GM23338 (cell line): Measurements from ENCODE around the gene TMEM128. TPM values are rescaled to one million over a fixed set of nuclear protein-coding genes. Genes with fewer than 3 reads are reported as not detected.

ENCODE experiments used
- ATAC-seq: fragments of 200-7000 bp; cut with Tn5 transposase; 3 replicates; pipeline ENCODE4 v1.9.1; 2020
- DNase-seq: peaks from one replicate; pipeline ENCODE4 v3.0.0-alpha.2; 2015; ENCODE audit warnings: low spot score
- H2AFZ ChIP-seq: fragments of 200-600 bp; sonication (generic); 2 replicates; pipeline ENCODE4 v1.8.0; 2016; ENCODE audit warnings: antibody characterized with exemption, mild to moderate bottlenecking, moderate library complexity
- H3F3A ChIP-seq: fragments of 200-600 bp; sonication (generic); replicated peaks from 2 replicates; pipeline ENCODE4 v1.8.0; 2017; ENCODE audit warnings: antibody characterized with exemption, mixed run types, low read depth
- H3K27ac ChIP-seq: fragments of 200-600 bp; sonication (generic); 2 replicates; pipeline ENCODE4 v1.6.1; 2016; ENCODE audit warnings: low read depth
- H3K27me3 ChIP-seq: fragments of 200-600 bp; sonication (generic); 2 replicates; pipeline ENCODE4 v1.8.0; 2016; ENCODE audit warnings: mild to moderate bottlenecking, mixed run types, moderate library complexity; ENCODE audit not compliant: insufficient read depth
- H3K36me3 ChIP-seq: fragments of 200-600 bp; sonication (generic); 2 replicates; pipeline ENCODE4 v1.8.0; 2016; ENCODE audit warnings: mild to moderate bottlenecking; ENCODE audit not compliant: insufficient read depth
- H3K4me1 ChIP-seq: fragments of 200-600 bp; sonication (generic); 2 replicates; pipeline ENCODE4 v1.8.0; 2016; ENCODE audit warnings: mild to moderate bottlenecking, moderate library complexity; ENCODE audit not compliant: insufficient read depth
- H3K4me2 ChIP-seq: fragments of 200-600 bp; sonication (generic); 2 replicates; pipeline ENCODE4 v1.7.1; 2017; ENCODE audit warnings: mixed run types
- H3K4me3 ChIP-seq: fragments of 200-600 bp; sonication (generic); 2 replicates; pipeline ENCODE4 v1.6.1; 2016; ENCODE audit warnings: mixed run types
- H3K79me2 ChIP-seq: fragments of 200-600 bp; sonication (generic); replicated peaks from 2 replicates; pipeline ENCODE4 v1.8.0; 2017; ENCODE audit warnings: mild to moderate bottlenecking; ENCODE audit not compliant: insufficient read depth
- H3K9me2 ChIP-seq: fragments of 200-600 bp; sonication (generic); 2 replicates; pipeline ENCODE4 v1.8.0; 2017; ENCODE audit not compliant: insufficient read depth
- H4K20me1 ChIP-seq: fragments of 200-600 bp; sonication (generic); replicated peaks from 2 replicates; pipeline ENCODE4 v1.8.0; 2017; ENCODE audit warnings: mild to moderate bottlenecking; ENCODE audit not compliant: insufficient read depth
- H3K27ac Mint-ChIP-seq: 2 replicates; pipeline ENCODE4 v1.8.0; 2020; ENCODE audit warnings: inconsistent platforms, mild to moderate bottlenecking, moderate library complexity, mixed read lengths
- H3K27me3 Mint-ChIP-seq: 3 replicates; pipeline ENCODE4 v1.8.0; 2022; ENCODE audit warnings: low read depth, mild to moderate bottlenecking, moderate library complexity, mixed read lengths, inconsistent platforms; ENCODE audit not compliant: insufficient read depth, poor library complexity
- H3K36me3 Mint-ChIP-seq: 3 replicates; pipeline ENCODE4 v1.8.0; 2021; ENCODE audit warnings: low read depth, mild to moderate bottlenecking, inconsistent platforms, moderate library complexity, mixed read lengths
- H3K4me1 Mint-ChIP-seq: 3 replicates; pipeline ENCODE4 v1.8.0; 2020; ENCODE audit warnings: mild to moderate bottlenecking, inconsistent platforms, mixed read lengths
- H3K4me3 Mint-ChIP-seq: 3 replicates; pipeline ENCODE4 v1.8.0; 2021; ENCODE audit warnings: moderate library complexity, mild to moderate bottlenecking, inconsistent platforms, mixed read lengths
- H3K9me3 Mint-ChIP-seq: 3 replicates; pipeline ENCODE4 v1.8.0; 2020; ENCODE audit warnings: moderate library complexity, mild to moderate bottlenecking, inconsistent platforms, mixed read lengths
- CREB1 ChIP-seq: fragments of 250-450 bp; sonication (Bioruptor Pico); IDR thresholded peaks from 2 replicates; pipeline ENCODE4 v1.5.0; 2020; ENCODE audit warnings: low read depth, mild to moderate bottlenecking, moderate library complexity
- CTCF ChIP-seq, 2 experiments: fragments of 200-600 bp in 1 of 2; sonication (generic) in 1 of 2; conservative IDR thresholded peaks; 2 replicates each; pipeline versions ENCODE4 v1.5.1 to v1.6.1; 2016 to 2017; ENCODE audit warnings: antibody characterized with exemption in 2 of 2, low read depth in 2 of 2, mild to moderate bottlenecking in 2 of 2, moderate library complexity in 1 of 2
- ETS1 ChIP-seq: IDR thresholded peaks from 2 replicates; pipeline ENCODE4 v1.6.1; 2016; ENCODE audit warnings: antibody characterized with exemption
- EZH2 ChIP-seq: fragments of 200-600 bp; sonication (generic); IDR thresholded peaks from one replicate; pipeline ENCODE4 v1.8.0; 2017; ENCODE audit warnings: antibody characterized with exemption, mild to moderate bottlenecking, low read depth; ENCODE audit not compliant: unreplicated experiment
- EZH2phosphoT487 ChIP-seq: fragments of 200-600 bp; sonication (generic); IDR thresholded peaks from one replicate; pipeline ENCODE4 v1.8.1; 2018; ENCODE audit warnings: antibody characterized with exemption; ENCODE audit not compliant: unreplicated experiment
- JUNB ChIP-seq: IDR thresholded peaks from one replicate; pipeline ENCODE4 v1.6.1; 2016; ENCODE audit warnings: antibody characterized with exemption; ENCODE audit not compliant: unreplicated experiment
- NANOG ChIP-seq: IDR thresholded peaks from 2 replicates; pipeline ENCODE4 v1.6.1; 2016; ENCODE audit warnings: antibody characterized with exemption, borderline replicate concordance
- POLR2AphosphoS5 ChIP-seq: IDR thresholded peaks from 2 replicates; pipeline ENCODE4 v1.6.1; 2016; ENCODE audit warnings: antibody characterized with exemption, low read depth
- REST ChIP-seq: IDR thresholded peaks from one replicate; pipeline ENCODE4 v1.6.1; 2018; ENCODE audit warnings: antibody characterized with exemption; ENCODE audit not compliant: unreplicated experiment
- STAT1 ChIP-seq: IDR thresholded peaks from one replicate; pipeline ENCODE4 v1.6.1; 2016; ENCODE audit warnings: antibody characterized with exemption; ENCODE audit not compliant: unreplicated experiment
- ZNF114 ChIP-seq: fragments of 250-450 bp; sonication (Bioruptor Pico); IDR thresholded peaks from 2 replicates; pipeline ENCODE4 v1.5.0; 2020; ENCODE audit warnings: mild to moderate bottlenecking, moderate library complexity
- ZNF331 ChIP-seq: fragments of 250-450 bp; sonication (Bioruptor Pico); IDR thresholded peaks from 2 replicates; pipeline ENCODE4 v1.5.0; 2020; ENCODE audit warnings: low read depth, mild to moderate bottlenecking, moderate library complexity
- ZNF462 ChIP-seq: fragments of 250-450 bp; sonication (Bioruptor Pico); IDR thresholded peaks from 2 replicates; pipeline ENCODE4 v1.5.0; 2020; ENCODE audit warnings: mild to moderate bottlenecking, moderate library complexity
- polyA plus RNA-seq: library from polyadenylated mRNA; unstranded; fragments of >200 nt; fragmentation: Nextera tagmentation; extraction: Ambion mirVana; gene quantifications from 2 replicates; pipeline ENCODE4 v1.2.1, GENCODE V29; 2016
- total RNA-seq: library from RNA; depleted of rRNA; stranded (reverse); fragments of >200 nt; shearing (Covaris generic); gene quantifications from 2 replicates; pipeline ENCODE4 v1.2.3, GENCODE V29; 2014

The TMEM128 gene
- total and polyA plus RNA-seq, 2 experiments from 2014 or later: 22.7 to 25.9 TPM

- TF ChIP-seq JUNB: no peak
- no peak for TF ChIP-seq REST
- no peak for TF ChIP-seq ZNF331 (CRISPR knock-in tag)
- no peak for TF ChIP-seq POLR2AphosphoS5
- no peak for TF ChIP-seq NANOG
- TF ChIP-seq EZH2phosphoT487: no peak
- no peak for TF ChIP-seq CTCF (conservative IDR thresholded peaks at IDR 0.05; ENCODE audit: low read depth in 2 of 2)
- TF ChIP-seq CREB1: no peak
- TF ChIP-seq ZNF114: no peak
- no peak for TF ChIP-seq ZNF462 (CRISPR knock-in tag)
- no peak for TF ChIP-seq ETS1
- TF ChIP-seq STAT1: no peak
- no peak for TF ChIP-seq EZH2
- peaks cover 6% of the 10 kb centered on the region; the same call in 2 of the 3 replicates for H3K9me3 Mint-ChIP-seq
- ATAC-seq: no peak
- H3K27me3 Mint-ChIP-seq: peaks cover 8% of the 10 kb centered on the region
- no peak overlapping the region for H3K27ac Mint-ChIP-seq
- no peaks in the 10 kb centered on the region for H4K20me1 ChIP-seq
- H3K4me2 ChIP-seq: no peak overlapping the region
- H3K36me3 ChIP-seq: no peaks in the 10 kb centered on the region
- no peaks in the 10 kb centered on the region for H3K9me2 ChIP-seq
- peaks cover 3% of the 10 kb centered on the region; the same call in 1 of the 3 replicates for H3K4me1 Mint-ChIP-seq
- DNase-seq: no peak
- H3K27ac ChIP-seq: no peak overlapping the region
- H3K27me3 ChIP-seq: no peaks in the 10 kb centered on the region
- no peaks in the 10 kb centered on the region for H3K4me1 ChIP-seq
- no peaks in the 10 kb centered on the region for H3F3A ChIP-seq
- H3K79me2 ChIP-seq: no peaks in the 10 kb centered on the region
- no peaks in the 10 kb centered on the region for H3K36me3 Mint-ChIP-seq
- no peak overlapping the region for H3K4me3 ChIP-seq
- H3K4me3 Mint-ChIP-seq: no peak overlapping the region
- no peak overlapping the region for H2AFZ ChIP-seq
Observed at GRCh38 chr4:4195354-4195753, 52.7 kb downstream of the TMEM128 start.
